Stimulated activated CD4-positive, alpha-beta T cell treated with anti-CD3 and anti-CD28 coated beads, Interleukin-2, amount 100 ng/mL, for 24 hours (primary cell): ENCODE data around the gene CD247.
A peak's percentile ranks its signal among the peaks of the same experiment; 100 is the strongest.

ENCODE experiments used
- DNase-seq, 2 donors: peaks; one replicate each; pipeline ENCODE4 v3.0.0-alpha.2; 2020

Gene CD247

DNA sequence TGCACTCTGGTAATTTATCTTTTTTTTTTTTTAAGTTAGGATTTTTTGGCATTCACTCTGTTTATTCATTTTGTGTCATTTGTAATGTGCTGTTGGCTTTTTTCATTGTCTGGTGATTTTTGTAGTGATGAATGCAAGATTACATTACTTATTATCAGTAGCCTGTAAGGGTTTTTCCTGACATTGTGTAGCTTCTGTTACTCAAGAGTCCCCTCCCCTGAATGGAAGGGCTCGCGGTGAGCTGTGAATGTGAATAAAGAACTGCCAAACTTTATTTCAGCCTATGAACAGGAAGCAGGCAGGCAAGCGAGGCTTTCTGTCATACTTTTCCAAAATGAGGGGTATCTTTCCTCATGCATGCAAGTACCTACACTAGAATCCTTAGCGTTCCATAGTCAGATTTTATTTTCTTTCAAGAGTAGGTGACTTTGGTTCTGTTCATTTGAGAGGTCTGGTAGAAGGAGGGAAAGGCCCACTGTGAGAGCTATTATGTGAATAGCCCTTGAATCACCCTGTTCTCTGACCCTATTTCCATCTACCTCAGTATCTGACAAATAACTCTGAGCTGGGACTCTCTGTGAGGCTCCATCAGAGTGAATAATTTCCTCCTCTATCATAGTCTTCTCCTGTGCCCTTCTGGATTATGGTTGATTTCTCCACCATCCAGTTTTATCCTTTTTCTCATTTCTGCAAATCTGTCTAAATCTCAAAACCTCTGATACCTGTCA, 114.0 kb downstream of the CD247 start:
- no peak for DNase-seq

- DNase-seq, result peak; percentile 43 to 46
Measured at GRCh38 chr1:167401260-167401873, 117.0 kb downstream of the CD247 start.

- no peak for DNase-seq
Measured at GRCh38 chr1:167400359-167400953, 117.9 kb downstream of the CD247 start.

- DNase-seq, result no peak
Measured at GRCh38 chr1:167392200-167392696, 126.1 kb downstream of the CD247 start.

- no peak for DNase-seq
Measured at GRCh38 chr1:167388976-167389375, 129.4 kb downstream of the CD247 start.

DNA sequence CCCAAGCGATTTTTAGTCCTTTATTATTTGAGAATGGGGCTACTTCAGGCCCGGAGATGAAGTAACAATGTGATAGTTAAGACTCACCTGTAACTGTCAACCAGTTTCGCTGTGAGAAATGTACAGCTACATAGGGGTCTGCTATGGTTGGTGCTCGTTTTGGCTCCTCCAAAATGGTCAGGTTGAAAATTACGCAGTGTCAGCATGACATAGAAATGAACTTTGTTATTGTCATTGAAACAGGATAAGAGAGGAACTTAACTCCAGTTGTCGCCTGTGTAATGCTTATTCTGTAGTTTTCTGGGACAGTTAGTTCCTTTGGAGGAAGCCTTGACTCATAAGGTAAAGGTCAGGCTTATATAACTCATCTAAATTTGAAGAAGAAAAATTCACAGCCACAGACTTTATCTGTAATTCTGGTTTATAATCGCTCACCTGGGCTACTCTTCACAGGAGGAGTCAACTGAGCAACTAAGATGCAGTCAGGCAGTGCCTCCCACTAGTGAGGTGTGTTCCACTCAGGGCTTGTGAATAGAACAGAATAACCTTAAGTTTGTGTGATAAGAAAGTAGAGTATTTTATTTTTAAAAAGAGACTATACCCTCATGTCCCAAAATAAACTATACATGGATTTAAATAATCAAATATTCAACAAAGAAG, 130.9 kb downstream of the CD247 start:
- no peak for DNase-seq
